Mammary epithelial cell (primary cell): Measurements from ENCODE around the gene GABRG3.

Experiments used
- CTCF ChIP-seq, 2 donors: IDR thresholded peaks in 1 of 2; conservative IDR thresholded peaks in 1 of 2; 2 replicates each; pipeline ENCODE4 v1.5.1; 2011 to 2012; ENCODE audit warnings: inconsistent platforms in 2 of 2, low read length in 2 of 2, mild to moderate bottlenecking in 2 of 2, control low read depth in 1 of 2, low read depth in 1 of 2; ENCODE audit not compliant: insufficient read depth in 1 of 2; ENCODE audit errors: extremely low read depth in 1 of 2
- EZH2 ChIP-seq: IDR thresholded peaks from 2 replicates; pipeline ENCODE4 v1.6.1; 2012; ENCODE audit warnings: low read length, inconsistent platforms, borderline replicate concordance

- no peak for TF ChIP-seq CTCF (conservative IDR thresholded peaks at IDR 0.05 in 1 of 2, IDR thresholded peaks at IDR 0.05 in 1 of 2; ENCODE audit: extremely low read depth in 1 of 2, insufficient read depth in 1 of 2, low read depth in 1 of 2, low read length in 2 of 2)
- TF ChIP-seq EZH2 = no peak
Measured at GRCh38 chr15:27066446-27066845, 95.5 kb downstream of the GABRG3 start.
